ENCODE results near the gene ZFP37.

DNA sequence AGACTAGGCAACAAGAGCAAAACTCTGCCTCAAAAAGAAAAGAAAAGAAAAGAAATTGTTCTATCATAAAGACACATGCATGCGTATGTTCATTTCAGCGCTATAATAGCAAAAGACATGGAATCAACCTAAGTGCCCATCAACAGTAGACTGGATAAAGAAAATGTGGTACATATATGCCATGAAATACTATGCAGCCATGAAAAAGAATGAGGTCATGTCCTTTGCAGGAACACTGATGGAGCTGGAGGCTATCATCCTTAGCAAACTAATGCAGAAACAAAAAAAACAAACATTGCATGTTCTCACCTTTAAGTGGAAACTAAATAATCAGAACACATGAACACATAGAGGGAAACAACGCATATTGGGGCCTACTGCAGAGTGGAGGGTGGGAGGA lies 38.3 kb downstream of the ZFP37 start:
- TF ChIP-seq, protein P1, sequence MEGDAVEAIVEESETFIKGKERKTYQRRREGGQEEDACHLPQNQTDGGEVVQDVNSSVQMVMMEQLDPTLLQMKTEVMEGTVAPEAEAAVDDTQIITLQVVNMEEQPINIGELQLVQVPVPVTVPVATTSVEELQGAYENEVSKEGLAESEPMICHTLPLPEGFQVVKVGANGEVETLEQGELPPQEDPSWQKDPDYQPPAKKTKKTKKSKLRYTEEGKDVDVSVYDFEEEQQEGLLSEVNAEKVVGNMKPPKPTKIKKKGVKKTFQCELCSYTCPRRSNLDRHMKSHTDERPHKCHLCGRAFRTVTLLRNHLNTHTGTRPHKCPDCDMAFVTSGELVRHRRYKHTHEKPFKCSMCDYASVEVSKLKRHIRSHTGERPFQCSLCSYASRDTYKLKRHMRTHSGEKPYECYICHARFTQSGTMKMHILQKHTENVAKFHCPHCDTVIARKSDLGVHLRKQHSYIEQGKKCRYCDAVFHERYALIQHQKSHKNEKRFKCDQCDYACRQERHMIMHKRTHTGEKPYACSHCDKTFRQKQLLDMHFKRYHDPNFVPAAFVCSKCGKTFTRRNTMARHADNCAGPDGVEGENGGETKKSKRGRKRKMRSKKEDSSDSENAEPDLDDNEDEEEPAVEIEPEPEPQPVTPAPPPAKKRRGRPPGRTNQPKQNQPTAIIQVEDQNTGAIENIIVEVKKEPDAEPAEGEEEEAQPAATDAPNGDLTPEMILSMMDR (IDR thresholded peaks at IDR 0.05), result no peak
- TF ChIP-seq EZH2phosphoT487 (IDR thresholded peaks at IDR 0.05), result no peak
